Upper lobe of left lung (tissue), 4 donors: Measurements from ENCODE around the gene SOCS1.
"Not testable (repeated sequence)": the region's sequence is repeated elsewhere in the genome, so short reads cannot be mapped to it uniquely, and the experiment has no call there.

Experiments
- CTCF ChIP-seq, 6 experiments: fragments of 450-650 bp in 4 of 6; fragments of 200-600 bp in 2 of 6; sonication (generic) in 2 of 6; IDR thresholded peaks; one replicate each; pipeline ENCODE4 v1.5.1; 2016 to 2019; ENCODE audit warnings: antibody characterized with exemption in 6 of 6
- EP300 ChIP-seq, 4 donors: sonication (generic); formaldehyde crosslinking; IDR thresholded peaks; one replicate each; pipeline ENCODE4 v1.5.1; 2017; ENCODE audit warnings: antibody characterized with exemption in 4 of 4, control low read depth in 2 of 4
- POLR2A ChIP-seq, 4 donors: fragments of 450-650 bp; IDR thresholded peaks; one replicate each; pipeline ENCODE4 v1.5.1; 2016 to 2017; ENCODE audit warnings: antibody characterized with exemption in 4 of 4, mild to moderate bottlenecking in 2 of 4
- POLR2AphosphoS5 ChIP-seq, 2 donors: sonication (generic); formaldehyde crosslinking; IDR thresholded peaks; one replicate each; pipeline ENCODE4 v1.5.1; 2017; ENCODE audit warnings: antibody characterized with exemption in 2 of 2

GRCh38 chr16:11220507-11220906 is 35.5 kb downstream of the SOCS1 start:
- not testable (repeated sequence) for TF ChIP-seq POLR2AphosphoS5, CTCF, EP300, POLR2A (IDR thresholded peaks at IDR 0.05)
